GM20000 (cell line): ENCODE measurements around the gene SCNN1B.

Experiments used
- DNase-seq: peaks from one replicate; pipeline ENCODE4 v3.0.0; 2012; ENCODE audit warnings: low spot score
- CTCF ChIP-seq: IDR thresholded peaks from 2 replicates; pipeline ENCODE4 v1.5.1; 2012; ENCODE audit warnings: mild to moderate bottlenecking, control low read depth; ENCODE audit errors: extremely low read depth, missing control alignments

Gene SCNN1B

GRCh38 chr16:23410176-23410575 lies 108.1 kb downstream of the SCNN1B start:
- DNase-seq: no peak
- no peak for TF ChIP-seq CTCF

- no peak for DNase-seq
- no peak for TF ChIP-seq CTCF
These were observed 112.6 kb downstream of the SCNN1B start for GRCh38 chr16:23414731-23415130.

- no peak for DNase-seq
- TF ChIP-seq CTCF: no peak
These were observed 114.7 kb downstream of the SCNN1B start for GRCh38 chr16:23416816-23417215.

GRCh38 chr16:23420011-23420410 lies 117.9 kb downstream of the SCNN1B start:
- TF ChIP-seq CTCF: no peak
- peak; percentile 2 for DNase-seq

GRCh38 chr16:23423496-23424049 lies 121.5 kb downstream of the SCNN1B start:
- TF ChIP-seq CTCF: no peak

GRCh38 chr16:23424292-23424958 lies 122.3 kb downstream of the SCNN1B start:
- DNase-seq: no peak
- no peak for TF ChIP-seq CTCF

More at GRCh38 chr16:23423496-23424049, 121.5 kb downstream of the SCNN1B start:
- DNase-seq: no peak

- TF ChIP-seq CTCF: no peak
- no peak for DNase-seq
These were observed 126.2 kb downstream of the SCNN1B start for GRCh38 chr16:23428351-23428750.
